ENCODE results near the gene PACSIN1.

DNA sequence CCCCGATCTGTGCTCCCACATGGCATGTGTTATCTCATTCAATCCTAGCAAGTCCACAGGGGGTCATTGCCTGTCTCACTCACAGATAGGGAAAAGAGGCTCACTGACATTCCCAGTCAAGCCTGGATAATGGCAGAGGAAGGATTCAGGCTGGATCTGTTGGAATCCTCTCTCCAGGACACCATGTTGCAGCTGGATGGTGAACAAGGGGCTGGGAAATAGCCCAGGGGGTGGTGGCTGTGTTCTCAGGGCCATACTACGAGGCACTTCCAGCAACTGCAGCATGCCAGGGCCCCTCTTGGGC is 95.3 kb downstream of the PACSIN1 start:
- TF ChIP-seq ZNF274 (IDR thresholded peaks at IDR 0.05; ENCODE audit: low read depth, low read length) (no peak), YY1 (IDR thresholded peaks at IDR 0.05; ENCODE audit: insufficient read depth, insufficient read length) (no peak)
